CD4-positive, alpha-beta memory T cell (primary cell): Measurements from ENCODE around the gene NPEPL1. TPM values are rescaled to one million over a fixed set of nuclear protein-coding genes. Genes with fewer than 3 reads are reported as not detected.

Experiments
- CTCF ChIA-PET: fragments of 350-600 bp; sonication (Branson Sonifier 250); formaldehyde crosslinking; loops from one replicate; lab custom pipeline; 2021; ENCODE audit warnings: inconsistent platforms; ENCODE audit not compliant: partially characterized antibody; lab: Charles Lee
- POLR2A ChIA-PET: fragments of 350-600 bp; sonication (Branson Sonifier 250); formaldehyde crosslinking; loops from one replicate; lab custom pipeline; 2021; ENCODE audit not compliant: partially characterized antibody; lab: Charles Lee
- DNase-seq, 5 donors: peaks; one replicate each; pipeline versions ENCODE4 v3.0.0 to v3.0.0-alpha.2; 2020 to 2022; ENCODE audit warnings: mixed read lengths in 1 of 5
- H3K27ac ChIP-seq: one replicate; pipeline ENCODE4 v1.7.0; 2013; ENCODE audit warnings: low read depth, low read length
- H3K27me3 ChIP-seq: 2 replicates; pipeline ENCODE4 v1.7.0; 2013; ENCODE audit warnings: mild to moderate bottlenecking, low read length, moderate library complexity; ENCODE audit not compliant: insufficient read depth
- H3K36me3 ChIP-seq: 2 replicates; pipeline ENCODE4 v1.7.0; 2013; ENCODE audit warnings: mild to moderate bottlenecking, low read length, moderate library complexity; ENCODE audit not compliant: insufficient read depth
- H3K4me1 ChIP-seq: 2 replicates; pipeline ENCODE4 v1.7.0; 2013; ENCODE audit warnings: mild to moderate bottlenecking, low read length, moderate library complexity; ENCODE audit not compliant: insufficient read depth
- H3K4me3 ChIP-seq, 2 donors: one replicate each; pipeline ENCODE4 v1.7.0; 2013; ENCODE audit warnings: low read length in 2 of 2, mild to moderate bottlenecking in 1 of 2
- H3K9me3 ChIP-seq, 2 donors: one replicate each; pipeline ENCODE4 v1.7.0; 2013; ENCODE audit warnings: low read length in 2 of 2, control low read depth in 1 of 2; ENCODE audit not compliant: control insufficient read depth in 1 of 2
- H3K27ac Mint-ChIP-seq, 7 donors: one replicate each; pipeline ENCODE4 v1.8.0; 2020 to 2021; ENCODE audit warnings: mixed read lengths in 7 of 7, mild to moderate bottlenecking in 6 of 7, inconsistent platforms in 3 of 7, moderate library complexity in 3 of 7
- H3K27me3 Mint-ChIP-seq, 2 donors: one replicate each; pipeline ENCODE4 v1.8.0; 2020 to 2021; ENCODE audit warnings: mixed read lengths in 2 of 2
- H3K36me3 Mint-ChIP-seq, 2 donors: one replicate each; pipeline ENCODE4 v1.8.0; 2020 to 2021; ENCODE audit warnings: mixed read lengths in 2 of 2, inconsistent platforms in 1 of 2, mild to moderate bottlenecking in 1 of 2
- H3K4me1 Mint-ChIP-seq, 4 donors: one replicate each; pipeline ENCODE4 v1.8.0; 2020 to 2021; ENCODE audit warnings: mixed read lengths in 4 of 4, mild to moderate bottlenecking in 1 of 4
- H3K4me3 Mint-ChIP-seq, 8 donors: one replicate each; pipeline ENCODE4 v1.8.0; 2020 to 2021; ENCODE audit warnings: mixed read lengths in 8 of 8, mild to moderate bottlenecking in 7 of 8, moderate library complexity in 6 of 8, inconsistent platforms in 3 of 8
- H3K9me3 Mint-ChIP-seq, 8 donors: one replicate each; pipeline ENCODE4 v1.8.0; 2020 to 2021; ENCODE audit warnings: mixed read lengths in 8 of 8, mild to moderate bottlenecking in 5 of 8, inconsistent platforms in 3 of 8, moderate library complexity in 1 of 8
- intact Hi-C: fragments of 100-400 bp; cut with micrococcal nuclease; formaldehyde crosslinking; loops from one replicate; pipeline ENCODE4 v1.15.1; 2023
- polyA plus RNA-seq, 2 donors: library from polyadenylated mRNA; unstranded; fragments of 300-500 nt; fragmentation: Illumina TruSeq; gene quantifications; one replicate each; pipeline ENCODE4 v1.2.3, GENCODE V29; 2021
- total RNA-seq, 2 experiments: library from RNA; stranded (reverse); gene quantifications; one replicate each; pipeline ENCODE4 v1.2.3, GENCODE V29; 2021

NPEPL1 gene
- total and polyA plus RNA-seq, 4 experiments from 2014 or later, result 8.9 to 44.8 (median 28.1) TPM

- H3K36me3 ChIP-seq, result no peaks in the 10 kb centered on the region
- no peaks in the 10 kb centered on the region for H3K27me3 ChIP-seq
- Mint-ChIP-seq H3K4me1 (no peaks in the 10 kb centered on the region), H3K27ac (no peak overlapping the region), H3K9me3 (no peaks in the 10 kb centered on the region), H3K4me3 (no peak overlapping the region), H3K27me3 (no peaks in the 10 kb centered on the region), H3K36me3 (peaks cover 0 to 3% of the 10 kb centered on the region in 2 donors)
- no peak overlapping the region for H3K27ac ChIP-seq
- no peak for DNase-seq
- POLR2A ChIA-PET, result no interaction called here
- H3K4me1 ChIP-seq, result no peaks in the 10 kb centered on the region
- intact Hi-C loops, result no loop called here
- no peaks in the 10 kb centered on the region for H3K9me3 ChIP-seq
- H3K4me3 ChIP-seq, result no peak overlapping the region
- CTCF ChIA-PET, result no interaction called here
These were observed 21.8 kb downstream of the NPEPL1 start for GRCh38 chr20:58714340-58714922.

GRCh38 chr20:58714923-58715351 is 22.3 kb downstream of the NPEPL1 start:
- Mint-ChIP-seq H3K4me1 (no peaks in the 10 kb centered on the region), H3K36me3 (peaks cover 0 to 3% of the 10 kb centered on the region in 2 donors), H3K4me3 (no peak overlapping the region), H3K27ac (no peak overlapping the region), H3K9me3 (no peaks in the 10 kb centered on the region), H3K27me3 (no peaks in the 10 kb centered on the region)
- Histone ChIP-seq H3K4me1 (no peaks in the 10 kb centered on the region), H3K27ac (no peak overlapping the region), H3K27me3 (no peaks in the 10 kb centered on the region), H3K9me3 (no peaks in the 10 kb centered on the region), H3K4me3 (no peak overlapping the region), H3K36me3 (no peaks in the 10 kb centered on the region)
- intact Hi-C loops, result no loop called here
- no peak for DNase-seq
- CTCF ChIA-PET, result no interaction called here
- POLR2A ChIA-PET, result no interaction called here

- H3K27ac ChIP-seq, result no peak overlapping the region
- ChIA-PET CTCF (no interaction called here), POLR2A (no interaction called here)
- Mint-ChIP-seq H3K36me3 (peaks cover 0 to 3% of the 10 kb centered on the region in 2 donors), H3K27me3 (no peaks in the 10 kb centered on the region), H3K4me3 (no peak overlapping the region), H3K27ac (peak overlapping the region in 1 of 7 donors; percentile 50), H3K4me1 (no peaks in the 10 kb centered on the region), H3K9me3 (no peaks in the 10 kb centered on the region)
- H3K4me3 ChIP-seq, result no peak overlapping the region
- intact Hi-C loops, result no loop called here
- no peaks in the 10 kb centered on the region for H3K9me3 ChIP-seq
- DNase-seq, result no peak
- H3K27me3 ChIP-seq, result no peaks in the 10 kb centered on the region
- H3K36me3 ChIP-seq, result no peaks in the 10 kb centered on the region
- H3K4me1 ChIP-seq, result no peaks in the 10 kb centered on the region
These were observed 22.8 kb downstream of the NPEPL1 start for GRCh38 chr20:58715391-58715800.

- Mint-ChIP-seq H3K4me1 (no peaks in the 10 kb centered on the region), H3K36me3 (peaks cover 0 to 3% of the 10 kb centered on the region in 2 donors), H3K9me3 (no peaks in the 10 kb centered on the region), H3K27ac (peak overlapping the region in 1 of 7 donors; percentile 50), H3K4me3 (no peak overlapping the region), H3K27me3 (peaks cover 3 to 4% of the 10 kb centered on the region in 2 donors)
- H3K9me3 ChIP-seq, result no peaks in the 10 kb centered on the region
- ChIA-PET CTCF (no interaction called here), POLR2A (no interaction called here)
- intact Hi-C loops, result no loop called here
- H3K36me3 ChIP-seq, result no peaks in the 10 kb centered on the region
- H3K4me3 ChIP-seq, result no peak overlapping the region
- peak in 1 of 5 donors; percentile 18 for DNase-seq
- no peak overlapping the region for H3K27ac ChIP-seq
- no peaks in the 10 kb centered on the region for H3K27me3 ChIP-seq
- H3K4me1 ChIP-seq, result no peaks in the 10 kb centered on the region
These were observed 23.3 kb downstream of the NPEPL1 start for GRCh38 chr20:58715801-58716475.

GRCh38 chr20:58716476-58717277 is 24.1 kb downstream of the NPEPL1 start:
- Mint-ChIP-seq H3K4me3 (no peak overlapping the region), H3K27ac (no peak overlapping the region), H3K9me3 (no peaks in the 10 kb centered on the region), H3K27me3 (peaks cover 8 to 9% of the 10 kb centered on the region in 2 donors), H3K36me3 (peaks cover 0 to 3% of the 10 kb centered on the region in 2 donors), H3K4me1 (no peaks in the 10 kb centered on the region)
- POLR2A ChIA-PET, result interaction anchor here (1.1 kb wide), 1 partner anchor 66 kb away, joined by 3 read pairs; the partner anchor contains the start of gene STX16
- no peaks in the 10 kb centered on the region for H3K27me3 ChIP-seq
- no peak overlapping the region for H3K4me3 ChIP-seq
- no peaks in the 10 kb centered on the region for H3K9me3 ChIP-seq
- DNase-seq, result no peak
- H3K4me1 ChIP-seq, result no peaks in the 10 kb centered on the region
- H3K27ac ChIP-seq, result no peak overlapping the region
- intact Hi-C loops, result no loop called here
- CTCF ChIA-PET, result no interaction called here
- H3K36me3 ChIP-seq, result no peaks in the 10 kb centered on the region

GRCh38 chr20:58717278-58718091 is 24.9 kb downstream of the NPEPL1 start:
- Histone ChIP-seq H3K4me3 (no peak overlapping the region), H3K27me3 (no peaks in the 10 kb centered on the region), H3K9me3 (no peaks in the 10 kb centered on the region), H3K4me1 (no peaks in the 10 kb centered on the region), H3K27ac (no peak overlapping the region), H3K36me3 (no peaks in the 10 kb centered on the region)
- POLR2A ChIA-PET, result interaction anchor here (1.1 kb wide), 1 partner anchor 67 kb away, joined by 3 read pairs; the partner anchor contains the start of gene STX16
- Mint-ChIP-seq H3K4me3 (no peak overlapping the region), H3K9me3 (no peaks in the 10 kb centered on the region), H3K27ac (no peak overlapping the region), H3K4me1 (no peaks in the 10 kb centered on the region), H3K27me3 (peaks cover 15% of the 10 kb centered on the region in 2 donors), H3K36me3 (peaks cover 0 to 3% of the 10 kb centered on the region in 2 donors)
- no peak for DNase-seq
- CTCF ChIA-PET, result no interaction called here
- intact Hi-C loops, result no loop called here
